Large intestine (tissue), 12 donors: ENCODE measurements around the gene PACS2. TPM values are rescaled to one million over a fixed set of nuclear protein-coding genes. Genes with fewer than 3 reads are reported as not detected.

ENCODE experiments used
- DNase-seq, 2 donors: peaks; one replicate each; pipeline versions ENCODE4 v3.0.0 to v3.0.0-alpha.2; 2013
- H3K27ac ChIP-seq: one replicate; pipeline ENCODE4 v1.5.1; 2013; ENCODE audit warnings: low read length
- H3K27me3 ChIP-seq: 2 replicates; pipeline ENCODE4 v1.6.1; 2013; ENCODE audit warnings: low read length; ENCODE audit not compliant: control insufficient read depth, insufficient read depth
- H3K36me3 ChIP-seq: 2 replicates; pipeline ENCODE4 v1.6.1; 2013; ENCODE audit warnings: low read length; ENCODE audit not compliant: control insufficient read depth, insufficient read depth
- H3K4me1 ChIP-seq: one replicate; pipeline ENCODE4 v1.6.1; 2013; ENCODE audit warnings: low read length; ENCODE audit not compliant: control insufficient read depth, insufficient read depth
- H3K4me3 ChIP-seq: one replicate; pipeline ENCODE4 v1.5.1; 2013; ENCODE audit warnings: low read length
- H3K9me3 ChIP-seq: one replicate; pipeline ENCODE4 v1.6.1; 2013; ENCODE audit warnings: mild to moderate bottlenecking, low read depth, low read length, moderate library complexity; ENCODE audit not compliant: control insufficient read depth
- WGBS: methylation state at CpG from one replicate; pipeline ENCODE4 v1.1.5; 2013; ENCODE audit warnings: low lambda C conversion rate; ENCODE audit not compliant: insufficient coverage; 5-methylcytosine and 5-hydroxymethylcytosine counted together
- long read RNA-seq, 11 donors: transcript quantifications; one replicate each; lab custom pipeline, GENCODE V29; 2026
- polyA plus RNA-seq: library from polyadenylated mRNA; unstranded; fragments of 120-200 nt; gene quantifications from one replicate; pipeline ENCODE4 v1.2.1, GENCODE V29; 2013

Gene PACS2
- polyA plus RNA-seq = 54.6 TPM
- long read RNA-seq, donor 1, partial matches to known transcripts = 0 of 1 reads
- long read RNA-seq, donor 1, other reads (novel, unspliced or antisense) = 0 of 1 reads
- long read RNA-seq, donor 2, partial matches to known transcripts = 0 of 3 reads
- long read RNA-seq, donor 2, other reads (novel, unspliced or antisense) = 0 of 3 reads
- long read RNA-seq, donor 3 = 0 reads
- long read RNA-seq, donor 4 = 0 reads
- long read RNA-seq, donor 5, partial matches to known transcripts = 0 of 2 reads
- long read RNA-seq, donor 5, other reads (novel, unspliced or antisense) = 0 of 2 reads
- long read RNA-seq, donor 6, partial matches to known transcripts = 6 of 10 reads
- long read RNA-seq, donor 6, other reads (novel, unspliced or antisense) = 0 of 10 reads
- long read RNA-seq, donor 7, partial matches to known transcripts = 0 of 3 reads
- long read RNA-seq, donor 7, other reads (novel, unspliced or antisense) = 0 of 3 reads
- long read RNA-seq, donor 8, partial matches to known transcripts = 0 of 4 reads
- long read RNA-seq, donor 8, other reads (novel, unspliced or antisense) = 0 of 4 reads
- long read RNA-seq, donor 9, partial matches to known transcripts = 0 of 3 reads
- long read RNA-seq, donor 9, other reads (novel, unspliced or antisense) = 0 of 3 reads
- long read RNA-seq, donor 10, partial matches to known transcripts = 7 of 11 reads
- long read RNA-seq, donor 10, other reads (novel, unspliced or antisense) = 0 of 11 reads
- long read RNA-seq, donor 11, partial matches to known transcripts = 0 of 2 reads
- long read RNA-seq, donor 11, other reads (novel, unspliced or antisense) = 0 of 2 reads

DNA sequence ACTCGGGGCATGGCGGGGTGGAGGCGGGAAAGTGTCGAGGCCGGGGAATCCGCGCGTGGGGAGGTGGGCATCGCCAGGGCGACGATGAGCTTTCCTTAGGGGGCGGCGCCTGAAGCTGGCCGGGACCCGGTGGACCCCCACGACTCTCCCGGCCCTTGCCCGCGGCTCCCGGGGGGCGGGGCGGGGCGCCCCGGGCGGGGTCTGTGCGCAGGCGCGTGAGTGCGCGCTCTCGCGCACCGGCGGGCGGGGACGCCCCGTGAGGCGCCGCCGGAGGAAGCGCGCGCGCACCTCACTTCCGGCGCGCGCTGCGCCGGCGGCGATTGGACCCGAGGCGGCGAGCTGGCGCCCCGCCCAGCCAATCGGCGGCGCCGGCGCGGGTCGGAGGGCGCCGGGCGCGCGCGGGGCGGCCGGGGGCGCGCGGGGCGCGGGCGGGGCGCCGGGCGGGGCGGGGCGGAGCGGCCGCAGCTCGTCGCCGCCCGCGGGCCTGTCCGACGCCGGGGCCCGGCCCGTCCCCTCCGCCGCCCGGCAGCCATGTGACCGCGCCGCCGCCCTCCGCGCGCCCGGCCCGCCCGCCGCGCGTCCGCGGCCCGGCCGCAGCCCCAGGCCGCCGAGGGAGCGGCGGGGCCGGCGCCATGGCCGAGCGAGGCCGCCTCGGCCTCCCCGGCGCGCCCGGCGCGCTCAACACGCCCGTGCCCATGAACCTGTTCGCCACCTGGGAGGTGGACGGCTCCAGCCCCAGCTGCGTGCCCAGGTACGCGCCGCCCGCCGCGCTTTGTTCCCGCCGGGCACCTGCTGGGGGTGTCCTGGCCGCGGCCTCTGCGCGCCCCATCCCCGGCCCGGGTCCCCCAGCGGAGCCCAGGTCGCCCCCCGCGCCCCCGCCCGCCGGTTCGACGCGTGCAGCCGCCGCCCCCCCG is at the start of gene PACS2:
PACS2 (plus strand) TSS at position 462 of the 914 bp plus-strand sequence; CDS start at position 633, 171 bp downstream.
- DNase-seq = peak; percentile 86 to 87
- no peaks in the 10 kb centered on the region for H3K36me3 ChIP-seq

DNA sequence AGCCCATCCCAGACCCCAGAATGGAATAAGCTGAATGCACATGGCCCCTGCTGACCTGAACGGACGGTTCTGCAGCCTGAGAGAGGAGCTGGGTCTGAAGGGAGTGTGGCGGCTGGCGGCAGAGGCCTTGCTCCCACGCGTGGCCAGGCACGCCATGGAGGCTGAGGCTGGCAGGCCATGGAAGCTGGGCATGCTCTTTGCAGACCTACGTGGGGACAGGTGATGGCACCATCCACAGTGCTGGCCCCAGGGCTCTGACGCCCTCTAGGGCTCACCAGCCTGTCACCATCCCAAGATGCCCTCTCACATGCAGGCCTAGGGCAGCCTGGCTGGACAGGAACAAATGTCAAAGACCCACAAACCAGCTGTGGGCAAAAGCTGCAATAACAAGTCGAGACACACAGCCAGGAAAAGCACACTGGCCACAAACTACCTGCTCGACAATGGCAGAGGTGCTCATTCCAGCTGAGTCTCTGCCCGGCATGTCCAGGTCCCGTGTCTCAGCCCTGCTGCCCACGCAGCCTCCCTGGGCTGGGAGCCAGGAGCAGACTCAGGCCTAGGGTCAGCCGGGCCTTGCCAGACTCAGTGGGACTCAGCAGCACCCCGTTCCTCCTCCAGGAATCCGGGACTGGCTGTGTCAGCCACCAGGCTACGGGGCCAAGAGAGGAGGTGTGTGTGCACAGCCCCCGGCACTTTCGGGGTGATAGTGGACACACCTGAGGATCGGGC is 46.6 kb upstream of the PACS2 start:
- no CpG with 5 or more reads among the region's 21 CpGs for WGBS
- no peak overlapping the region for H3K27ac ChIP-seq
- H3K27me3 ChIP-seq = no peaks in the 10 kb centered on the region
- no peak for DNase-seq
- H3K4me3 ChIP-seq = no peak overlapping the region
- H3K9me3 ChIP-seq = no peaks in the 10 kb centered on the region
- no peaks in the 10 kb centered on the region for H3K4me1 ChIP-seq
- peaks cover 14% of the 10 kb centered on the region for H3K36me3 ChIP-seq

More for the DNA sequence above, at the start of gene PACS2:
- Histone ChIP-seq H3K9me3 (no peaks in the 10 kb centered on the region), H3K4me3 (peak within 1 kb of the TSS; percentile 64), H3K27me3 (no peaks in the 10 kb centered on the region), H3K27ac (peak within 1 kb of the TSS; percentile 74), H3K4me1 (peaks cover 22% of the 10 kb centered on the region)
- no CpG with 5 or more reads among the region's 163 CpGs for WGBS

DNA sequence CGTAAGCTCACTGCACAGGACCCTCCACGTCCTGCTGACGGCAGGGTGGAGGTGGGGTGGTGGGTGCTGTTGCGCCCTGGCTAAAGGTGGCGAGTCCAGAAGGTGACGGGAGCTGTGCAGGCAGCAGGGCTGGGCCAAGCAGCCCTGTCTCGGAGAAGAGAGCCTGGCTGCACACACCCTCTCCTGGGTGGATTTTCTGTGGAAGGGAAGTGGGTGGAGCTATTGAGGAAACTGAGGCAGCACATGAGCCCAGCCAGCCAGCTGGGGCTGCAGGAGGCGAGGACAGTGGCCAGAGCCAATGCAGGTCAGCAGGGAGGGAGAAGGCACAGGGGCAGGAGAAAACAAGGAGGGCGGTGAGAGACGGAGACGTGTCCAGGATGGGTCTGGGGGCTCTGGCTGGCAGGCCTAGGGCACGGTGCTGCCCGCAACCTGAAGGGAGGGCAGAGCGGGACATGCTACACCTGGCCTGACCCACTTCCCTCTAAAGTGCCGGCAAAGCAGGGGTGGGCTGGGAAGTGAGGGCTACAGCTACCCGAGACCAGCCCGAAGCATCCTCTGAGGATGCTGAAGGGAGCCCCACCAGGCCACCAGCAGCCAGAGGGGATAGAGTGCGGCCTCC is 45.7 kb upstream of the PACS2 start:
- no peak overlapping the region for H3K4me3 ChIP-seq
- no peaks in the 10 kb centered on the region for H3K4me1 ChIP-seq
- peaks cover 14% of the 10 kb centered on the region for H3K36me3 ChIP-seq
- DNase-seq = no peak
- no peak overlapping the region for H3K27ac ChIP-seq
- H3K27me3 ChIP-seq = no peaks in the 10 kb centered on the region
- no peaks in the 10 kb centered on the region for H3K9me3 ChIP-seq
- no CpG with 5 or more reads among the region's 18 CpGs for WGBS

DNA sequence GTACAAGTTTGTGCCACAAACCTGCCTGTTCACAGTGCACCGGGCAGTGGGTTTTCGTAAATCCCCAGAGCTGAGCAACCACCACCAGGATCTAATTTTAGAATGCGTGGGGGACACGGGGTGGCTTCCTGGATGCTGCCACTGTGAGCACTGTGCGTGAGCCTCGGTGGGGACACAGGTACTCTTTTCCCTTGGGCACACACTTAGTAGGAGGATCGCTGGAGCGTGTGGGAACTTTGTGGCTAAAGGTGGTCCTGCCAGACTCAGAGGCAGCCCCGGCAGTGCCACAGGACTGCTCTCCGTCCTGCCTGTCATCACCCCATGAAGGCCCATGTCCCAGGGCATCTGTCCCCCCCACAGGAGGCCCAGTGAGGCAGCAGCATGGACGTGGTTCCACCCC is 45.1 kb upstream of the PACS2 start:
- Histone ChIP-seq H3K4me1 (no peaks in the 10 kb centered on the region), H3K27ac (no peak overlapping the region), H3K4me3 (no peak overlapping the region), H3K27me3 (no peaks in the 10 kb centered on the region), H3K9me3 (no peaks in the 10 kb centered on the region), H3K36me3 (peaks cover 11% of the 10 kb centered on the region)
- no peak for DNase-seq
- no CpG with 5 or more reads among the region's 11 CpGs for WGBS

DNA sequence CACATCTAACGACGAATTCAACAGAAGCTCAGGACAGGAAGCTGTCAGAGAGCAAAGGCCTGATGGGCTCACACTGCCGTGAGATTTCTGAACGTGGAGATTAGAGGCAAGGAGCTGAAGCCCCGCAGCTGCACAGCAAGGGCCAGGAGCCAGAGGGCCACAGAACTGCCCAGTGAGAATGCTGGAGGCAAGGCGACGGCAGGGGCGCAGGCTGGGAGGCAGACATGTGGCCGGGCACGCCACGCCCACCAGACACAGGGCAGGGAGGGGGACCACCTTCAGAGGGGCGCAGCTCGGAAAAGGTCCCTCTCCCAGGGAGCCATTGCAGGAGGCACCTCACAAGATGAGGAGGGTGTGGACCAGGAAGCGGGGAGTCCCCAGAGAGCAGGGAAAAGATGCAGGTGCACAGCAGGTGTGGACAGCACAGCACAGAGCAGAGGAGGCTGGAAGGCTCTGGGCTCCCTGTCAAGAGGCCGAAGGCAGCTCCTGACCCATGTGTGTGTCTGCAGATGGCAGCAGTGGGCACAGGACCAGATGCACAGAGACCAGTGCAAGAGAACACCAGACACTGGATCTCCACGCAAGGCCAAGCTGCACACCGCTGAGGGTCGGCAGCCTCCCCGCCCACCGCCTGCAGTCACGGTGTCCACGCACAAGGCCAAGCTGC is 43.2 kb upstream of the PACS2 start:
- no peaks in the 10 kb centered on the region for H3K27me3 ChIP-seq
- no peak for DNase-seq
- no peak overlapping the region for H3K4me3 ChIP-seq
- WGBS = no CpG with 5 or more reads among the region's 22 CpGs
- peaks cover 11% of the 10 kb centered on the region for H3K36me3 ChIP-seq
- no peaks in the 10 kb centered on the region for H3K4me1 ChIP-seq
- H3K9me3 ChIP-seq = no peaks in the 10 kb centered on the region
- no peak overlapping the region for H3K27ac ChIP-seq

DNA sequence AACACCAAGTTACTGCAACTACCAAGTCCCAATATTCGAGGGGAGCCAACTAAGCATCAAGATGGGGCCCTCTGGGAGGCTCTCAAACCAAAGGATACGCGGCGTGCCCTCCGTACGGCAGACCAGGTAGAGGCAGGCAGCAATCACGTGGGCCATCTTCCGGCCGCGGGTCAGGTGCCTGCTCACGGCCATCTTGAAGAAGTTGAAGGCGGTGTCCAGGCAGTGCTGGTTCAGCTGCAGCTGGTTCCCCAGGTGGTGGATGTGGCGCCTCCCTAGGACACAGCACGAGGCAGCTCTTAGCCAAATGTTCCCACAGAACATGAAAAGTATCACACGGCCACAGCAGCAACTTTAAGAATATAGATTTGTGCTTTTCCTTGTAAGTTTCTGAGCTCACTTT is 41.9 kb upstream of the PACS2 start:
- WGBS = 90% methylated on average over 2 of the region's 15 CpGs
- no peak overlapping the region for H3K4me3 ChIP-seq
- H3K36me3 ChIP-seq = peaks cover 10% of the 10 kb centered on the region
- no peaks in the 10 kb centered on the region for H3K27me3 ChIP-seq
- no peaks in the 10 kb centered on the region for H3K9me3 ChIP-seq
- DNase-seq = no peak
- no peaks in the 10 kb centered on the region for H3K4me1 ChIP-seq
- H3K27ac ChIP-seq = no peak overlapping the region

DNA sequence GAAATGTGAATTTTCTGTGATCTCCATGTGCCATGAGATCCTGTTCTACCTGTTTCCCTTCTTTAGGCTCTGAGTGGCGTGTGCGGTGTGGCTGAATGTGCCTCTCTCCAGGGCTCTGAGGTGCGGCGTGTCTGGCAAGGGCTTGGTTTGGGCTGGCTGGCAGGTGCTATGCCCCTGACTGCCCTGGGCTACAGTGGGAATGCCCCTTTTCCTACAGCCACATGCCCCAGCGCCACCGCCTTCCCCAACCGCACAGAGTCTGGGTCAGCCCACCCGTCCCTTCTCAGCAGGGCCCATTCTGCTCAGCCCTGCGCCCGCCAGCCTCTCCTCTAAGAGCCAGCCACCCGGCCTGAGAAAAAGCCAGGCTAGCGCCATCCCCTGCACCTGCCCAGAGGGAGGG is 41.5 kb upstream of the PACS2 start:
- H3K36me3 ChIP-seq = peaks cover 6% of the 10 kb centered on the region
- H3K27me3 ChIP-seq = no peaks in the 10 kb centered on the region
- H3K9me3 ChIP-seq = no peaks in the 10 kb centered on the region
- no CpG with 5 or more reads among the region's 12 CpGs for WGBS
- no peak overlapping the region for H3K27ac ChIP-seq
- no peak overlapping the region for H3K4me3 ChIP-seq
- no peak for DNase-seq
- no peaks in the 10 kb centered on the region for H3K4me1 ChIP-seq

DNA sequence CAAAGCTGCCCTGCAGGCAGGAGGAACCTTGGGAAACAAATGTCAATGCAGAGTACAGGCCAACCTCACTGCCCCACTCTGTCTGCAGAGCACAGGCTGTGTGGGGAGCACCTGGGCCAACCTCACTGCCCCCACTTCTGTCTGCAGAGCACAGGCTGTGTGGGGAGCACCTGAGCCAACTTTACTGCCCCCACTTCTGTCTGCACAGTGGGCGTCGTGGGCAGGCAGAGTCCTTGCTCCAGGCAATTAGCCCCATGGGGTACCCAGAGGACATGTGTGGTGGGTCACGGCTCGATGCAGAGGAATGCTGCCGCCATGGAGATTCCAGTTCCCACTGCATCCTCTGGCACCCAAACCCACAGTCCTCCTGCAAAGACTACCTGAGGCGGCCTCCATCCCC is 39.9 kb upstream of the PACS2 start:
- no CpG with 5 or more reads among the region's 6 CpGs for WGBS
- Histone ChIP-seq H3K36me3 (peaks cover 2% of the 10 kb centered on the region), H3K27ac (no peak overlapping the region), H3K4me1 (no peaks in the 10 kb centered on the region), H3K4me3 (no peak overlapping the region), H3K27me3 (no peaks in the 10 kb centered on the region), H3K9me3 (no peaks in the 10 kb centered on the region)
- DNase-seq = no peak
